ENCODE data around the gene TMEM72.

TMEM72 gene

GRCh38 chr10:44897049-44897448 is 14.1 kb upstream of the TMEM72 start:
- H4K20me1 ChIP-seq (ENCODE audit: insufficient read depth, low read length, poor library complexity, severe bottlenecking), result no peaks in the 10 kb centered on the region
- no peaks in the 10 kb centered on the region for H3K79me2 ChIP-seq (ENCODE audit: insufficient read depth, low read length)
- H3K9me2 ChIP-seq (replicated peaks; ENCODE audit: low read depth, low read length), result no peaks in the 10 kb centered on the region
- H3K4me1 ChIP-seq (ENCODE audit: insufficient read depth, low read length, poor library complexity, severe bottlenecking), result peaks cover 12% of the 10 kb centered on the region
- no peaks in the 10 kb centered on the region for H3K27me3 ChIP-seq (ENCODE audit: insufficient read depth, low read length, poor library complexity, severe bottlenecking)
- TF ChIP-seq EZH2phosphoT487 (IDR thresholded peaks at IDR 0.05; ENCODE audit: borderline replicate concordance) (no peak), CTCF (conservative IDR thresholded peaks at IDR 0.05; ENCODE audit: low read length) (no peak)
- no peak overlapping the region for H3K4me2 ChIP-seq (ENCODE audit: low read depth, low read length, poor library complexity, severe bottlenecking)
- no peak overlapping the region for H2AFZ ChIP-seq (ENCODE audit: low read length)
- H3F3A ChIP-seq (ENCODE audit: low read depth), result no peaks in the 10 kb centered on the region
- no peaks in the 10 kb centered on the region for H3K9me3 ChIP-seq (ENCODE audit: insufficient read depth, low read depth, low read length)
- H3K4me3 ChIP-seq (ENCODE audit: low read length, poor library complexity, severe bottlenecking), result no peak overlapping the region
- H3K9ac ChIP-seq (ENCODE audit: low read depth, low read length, poor library complexity, severe bottlenecking), result no peak overlapping the region
- H3K36me3 ChIP-seq (ENCODE audit: insufficient read depth, low read length), result no peaks in the 10 kb centered on the region

- 0 out of 2 replicates have a peak overlapping the region, but pooled peaks have one; percentile 7 for H2AFZ ChIP-seq (ENCODE audit: low read length)
- H3K27me3 ChIP-seq (ENCODE audit: insufficient read depth, low read length, poor library complexity, severe bottlenecking), result no peaks in the 10 kb centered on the region
- TF ChIP-seq CTCF (conservative IDR thresholded peaks at IDR 0.05; ENCODE audit: low read length) (no peak), EZH2phosphoT487 (IDR thresholded peaks at IDR 0.05; ENCODE audit: borderline replicate concordance) (no peak)
- H3K36me3 ChIP-seq (ENCODE audit: insufficient read depth, low read length), result no peaks in the 10 kb centered on the region
- H3K9me3 ChIP-seq (ENCODE audit: insufficient read depth, low read depth, low read length), result no peaks in the 10 kb centered on the region
- no peak overlapping the region for H3K4me3 ChIP-seq (ENCODE audit: low read length, poor library complexity, severe bottlenecking)
- no peak overlapping the region for H3K9ac ChIP-seq (ENCODE audit: low read depth, low read length, poor library complexity, severe bottlenecking)
- H4K20me1 ChIP-seq (ENCODE audit: insufficient read depth, low read length, poor library complexity, severe bottlenecking), result no peaks in the 10 kb centered on the region
- no peaks in the 10 kb centered on the region for H3K9me2 ChIP-seq (replicated peaks; ENCODE audit: low read depth, low read length)
- peaks cover 26% of the 10 kb centered on the region for H3K4me1 ChIP-seq (ENCODE audit: insufficient read depth, low read length, poor library complexity, severe bottlenecking)
- H3K79me2 ChIP-seq (ENCODE audit: insufficient read depth, low read length), result no peaks in the 10 kb centered on the region
- H3K4me2 ChIP-seq (ENCODE audit: low read depth, low read length, poor library complexity, severe bottlenecking), result no peak overlapping the region
- H3F3A ChIP-seq (ENCODE audit: low read depth), result no peaks in the 10 kb centered on the region
These were observed 12.5 kb upstream of the TMEM72 start for GRCh38 chr10:44898665-44899064.

- no peak overlapping the region for H3K9ac ChIP-seq (ENCODE audit: low read depth, low read length, poor library complexity, severe bottlenecking)
- no peaks in the 10 kb centered on the region for H3F3A ChIP-seq (ENCODE audit: low read depth)
- H3K36me3 ChIP-seq (ENCODE audit: insufficient read depth, low read length), result no peaks in the 10 kb centered on the region
- H3K9me2 ChIP-seq (replicated peaks; ENCODE audit: low read depth, low read length), result no peaks in the 10 kb centered on the region
- no peak overlapping the region for H3K4me3 ChIP-seq (ENCODE audit: low read length, poor library complexity, severe bottlenecking)
- H4K20me1 ChIP-seq (ENCODE audit: insufficient read depth, low read length, poor library complexity, severe bottlenecking), result no peaks in the 10 kb centered on the region
- peaks cover 30% of the 10 kb centered on the region for H3K4me1 ChIP-seq (ENCODE audit: insufficient read depth, low read length, poor library complexity, severe bottlenecking)
- no peaks in the 10 kb centered on the region for H3K79me2 ChIP-seq (ENCODE audit: insufficient read depth, low read length)
- H3K27me3 ChIP-seq (ENCODE audit: insufficient read depth, low read length, poor library complexity, severe bottlenecking), result no peaks in the 10 kb centered on the region
- H3K4me2 ChIP-seq (ENCODE audit: low read depth, low read length, poor library complexity, severe bottlenecking), result no peak overlapping the region
- H2AFZ ChIP-seq (ENCODE audit: low read length), result no peak overlapping the region
- no peaks in the 10 kb centered on the region for H3K9me3 ChIP-seq (ENCODE audit: insufficient read depth, low read depth, low read length)
- no peak for TF ChIP-seq EZH2phosphoT487 (IDR thresholded peaks at IDR 0.05; ENCODE audit: borderline replicate concordance)
- no peak for TF ChIP-seq CTCF (conservative IDR thresholded peaks at IDR 0.05; ENCODE audit: low read length)
These were observed 11.6 kb upstream of the TMEM72 start for GRCh38 chr10:44899450-44900080.
